Effector CD4-positive, alpha-beta T cell (primary cell): ENCODE measurements around the gene HIVEP3.

Experiments used
- DNase-seq: peaks from one replicate; pipeline ENCODE4 v3.0.0-alpha.2; 2020

HIVEP3 gene

GRCh38 chr1:41892301-41892781 lies 26.4 kb downstream of the HIVEP3 start:
- DNase-seq = no peak

DNA sequence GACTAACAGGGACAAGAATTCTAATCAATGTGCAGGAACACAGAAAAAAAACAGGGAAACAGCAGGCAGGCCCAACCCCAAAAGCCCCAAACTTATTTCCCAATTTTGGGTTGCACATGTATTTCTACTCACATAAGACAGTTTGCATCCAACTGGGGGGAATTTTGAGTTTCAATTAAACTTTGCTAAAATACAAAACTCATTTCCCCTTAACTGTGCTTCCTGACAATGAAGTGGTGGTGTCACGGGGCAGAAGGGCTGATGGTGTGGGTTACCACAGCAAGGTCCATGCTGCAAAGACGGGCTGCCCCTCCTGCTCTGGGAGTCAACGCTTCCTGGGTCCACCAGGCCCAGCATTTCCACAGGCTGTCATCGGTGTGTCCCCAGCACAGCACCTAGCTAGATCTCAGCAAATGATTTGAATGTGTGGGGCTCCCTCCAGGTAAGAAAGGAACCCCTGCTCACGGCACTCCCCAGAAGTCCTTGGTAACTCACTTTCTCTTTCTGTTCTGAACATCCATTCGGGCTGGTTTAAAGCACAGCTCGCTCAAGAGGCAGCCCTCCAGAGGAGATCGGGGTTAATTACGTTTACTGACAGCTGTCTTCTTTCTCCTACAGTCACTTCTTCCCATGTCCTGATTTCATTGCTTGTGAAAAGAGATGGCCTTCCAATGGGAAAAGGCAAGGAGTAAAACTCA lies 27.4 kb downstream of the HIVEP3 start:
- DNase-seq = peak; percentile 42

DNA sequence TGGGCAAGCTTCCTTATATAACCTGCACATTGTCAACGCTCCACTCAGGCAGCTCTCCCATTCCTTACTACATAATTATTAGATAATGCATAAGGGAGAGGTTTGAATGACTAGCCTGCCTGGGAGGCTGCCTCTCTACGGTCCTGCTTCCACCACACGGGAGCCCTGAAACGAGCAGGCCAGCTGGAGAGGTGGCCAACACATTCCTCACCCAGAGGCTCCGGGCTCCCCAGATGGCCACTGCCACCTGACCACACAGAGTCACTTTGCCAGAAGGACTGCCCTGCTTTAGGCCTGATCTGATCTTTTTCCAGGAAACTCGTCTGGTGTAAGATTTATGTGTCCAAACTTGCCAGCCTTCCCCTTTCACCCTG lies 27.9 kb downstream of the HIVEP3 start:
- no peak for DNase-seq

DNA sequence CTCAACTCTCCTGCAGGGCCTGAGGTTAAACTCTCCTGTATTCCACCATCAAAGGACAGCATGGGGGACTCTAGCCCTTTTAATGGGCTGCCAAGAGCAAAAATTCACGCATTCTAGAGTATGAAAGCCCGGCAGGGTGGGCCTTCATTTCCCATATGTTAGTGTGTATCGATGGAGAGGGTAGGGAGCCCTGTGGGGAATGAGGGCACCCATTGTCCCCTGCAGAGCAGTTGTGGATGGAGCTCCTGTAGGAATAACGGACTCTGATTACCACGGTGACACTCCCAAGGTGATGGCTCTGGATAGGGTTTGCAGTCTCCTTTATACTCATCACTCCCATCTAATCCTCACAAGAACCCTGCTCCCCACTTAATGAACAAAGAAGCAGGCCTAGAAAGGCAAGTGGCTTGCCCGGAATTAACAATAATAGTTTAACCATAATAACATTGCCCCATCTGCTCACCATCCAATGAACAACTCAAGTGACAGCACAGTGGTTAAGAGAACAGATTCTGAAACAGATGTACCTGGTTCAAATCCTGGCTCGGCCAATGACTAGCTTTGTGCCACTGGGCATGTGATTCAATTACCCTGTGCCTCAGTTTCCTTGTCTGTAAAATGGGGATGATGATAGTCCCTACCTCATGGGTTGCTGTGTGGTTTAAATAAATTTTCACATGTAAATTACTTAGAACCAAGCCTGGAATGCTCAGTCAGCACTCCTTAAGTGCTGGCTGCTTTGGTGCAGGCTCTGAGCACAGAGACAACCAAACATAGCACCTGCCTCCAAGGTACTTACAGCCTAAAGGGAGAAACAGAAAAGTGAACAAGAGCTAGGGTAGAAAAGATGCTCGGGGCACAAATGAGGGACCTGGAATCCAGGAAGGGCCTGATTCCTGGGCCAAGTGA lies 29.0 kb downstream of the HIVEP3 start:
- DNase-seq = no peak

GRCh38 chr1:41888756-41889155 lies 30.0 kb downstream of the HIVEP3 start:
- no peak for DNase-seq

DNA sequence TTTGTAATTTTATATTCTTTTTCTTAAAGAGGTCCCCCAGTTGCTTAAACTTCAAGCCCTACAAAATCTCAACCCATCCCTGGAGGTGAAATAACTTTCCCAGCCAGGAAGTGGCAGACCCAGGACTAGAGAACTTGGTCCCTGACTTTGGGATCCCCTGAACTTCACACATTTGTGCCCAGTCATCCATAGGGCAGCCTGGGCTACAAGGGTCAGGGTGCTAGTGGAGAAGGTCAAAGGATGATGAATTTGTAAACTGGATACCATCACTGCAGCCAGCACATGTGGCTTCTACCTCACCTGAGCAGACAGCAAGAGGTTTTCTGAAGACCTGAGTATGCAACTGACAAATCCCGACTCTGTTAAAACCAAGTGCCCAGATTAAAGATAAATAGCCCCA lies 31.4 kb downstream of the HIVEP3 start:
- no peak for DNase-seq

DNA sequence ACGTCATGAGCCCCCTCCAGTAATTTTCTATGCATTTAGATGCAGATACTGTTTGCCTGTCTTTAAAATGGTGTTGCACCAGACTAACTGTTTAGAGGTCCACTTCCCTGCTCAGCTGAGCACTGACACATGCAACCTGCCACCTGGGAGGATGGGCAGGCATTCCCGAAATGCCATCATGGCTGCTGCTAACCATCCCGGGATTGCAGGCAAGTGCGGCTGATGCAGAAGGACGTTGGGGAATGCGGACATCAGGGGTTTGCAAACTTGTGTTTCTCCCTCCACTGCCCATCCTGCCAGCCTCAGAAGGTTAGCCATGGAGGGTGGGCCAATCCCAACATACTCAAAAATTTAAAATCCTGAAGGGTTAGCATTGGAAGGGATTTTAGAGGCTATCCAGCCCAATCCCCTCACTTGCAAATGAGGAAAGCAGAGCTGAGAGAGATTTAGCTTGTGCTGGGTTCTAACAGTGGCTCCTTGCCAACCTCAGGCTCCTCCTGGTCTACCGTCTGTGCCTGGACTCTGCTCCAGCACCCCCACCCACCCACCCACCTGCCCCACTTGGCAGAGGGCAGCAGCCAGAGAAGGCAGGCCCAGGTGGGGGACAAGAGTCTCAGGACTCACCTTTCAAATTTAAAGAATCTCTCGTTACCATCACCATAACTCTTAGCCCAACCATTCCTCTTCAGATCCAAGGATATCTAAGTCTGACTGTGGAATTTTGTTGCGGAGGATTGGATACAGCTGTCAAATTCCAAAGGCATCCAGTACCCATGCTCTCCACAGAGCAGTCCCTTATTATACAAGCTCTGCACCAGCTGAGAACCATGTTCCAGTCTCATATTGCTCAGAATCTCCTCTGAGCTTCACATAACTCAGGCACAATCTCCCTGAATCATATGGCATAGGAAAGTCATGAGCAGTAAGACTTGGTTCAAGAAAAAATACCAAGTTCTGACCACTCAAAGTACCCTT lies 34.2 kb downstream of the HIVEP3 start:
- DNase-seq = no peak

DNA sequence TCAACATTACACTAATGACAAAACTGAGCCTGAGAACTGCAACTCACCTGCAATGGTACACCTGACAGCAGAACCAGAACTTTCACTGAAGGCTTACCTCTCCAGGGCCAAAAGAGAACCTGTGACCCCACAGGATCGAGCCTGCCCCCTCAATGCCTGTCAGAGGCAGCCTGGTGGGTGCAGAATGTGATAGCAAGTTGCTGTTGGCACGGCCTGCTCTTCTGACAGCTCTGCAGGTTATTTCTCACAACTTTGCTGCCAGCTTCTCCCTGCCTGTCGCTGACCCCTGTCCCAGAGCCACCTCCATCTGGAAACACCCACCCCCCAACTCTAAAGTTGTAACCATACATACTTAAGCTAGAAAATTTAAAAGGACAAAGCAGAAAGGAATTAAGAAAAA lies 35.2 kb downstream of the HIVEP3 start:
- DNase-seq = no peak

- no peak for DNase-seq
These were observed 36.2 kb downstream of the HIVEP3 start for GRCh38 chr1:41882486-41882885.

GRCh38 chr1:41882068-41882477 lies 36.6 kb downstream of the HIVEP3 start:
- DNase-seq = no peak

GRCh38 chr1:41880950-41881885 lies 37.5 kb downstream of the HIVEP3 start:
- no peak for DNase-seq

- DNase-seq = no peak
These were observed 38.5 kb downstream of the HIVEP3 start for GRCh38 chr1:41880261-41880660.

DNA sequence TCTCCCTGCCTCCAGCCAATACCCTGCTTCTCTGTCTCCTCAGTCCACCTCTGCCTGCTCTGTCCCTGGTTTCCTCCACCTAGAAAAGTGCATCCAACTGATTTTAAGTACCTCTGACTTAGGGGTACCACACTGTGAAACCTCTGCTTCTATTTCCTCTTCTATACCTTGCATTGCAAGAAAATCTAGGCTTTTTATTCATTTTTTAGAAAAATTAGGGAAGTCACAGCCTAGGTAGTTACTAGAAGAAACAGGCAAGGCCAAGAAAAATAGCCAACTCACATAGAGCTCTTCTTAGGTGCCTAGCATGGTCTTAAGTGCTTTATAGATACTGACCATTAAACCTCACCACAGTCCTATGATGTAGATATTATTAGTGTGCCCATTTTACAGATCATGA lies 39.1 kb downstream of the HIVEP3 start:
- DNase-seq = no peak

GRCh38 chr1:41878911-41879310 lies 39.8 kb downstream of the HIVEP3 start:
- DNase-seq = no peak

GRCh38 chr1:41878495-41878894 lies 40.2 kb downstream of the HIVEP3 start:
- no peak for DNase-seq

DNA sequence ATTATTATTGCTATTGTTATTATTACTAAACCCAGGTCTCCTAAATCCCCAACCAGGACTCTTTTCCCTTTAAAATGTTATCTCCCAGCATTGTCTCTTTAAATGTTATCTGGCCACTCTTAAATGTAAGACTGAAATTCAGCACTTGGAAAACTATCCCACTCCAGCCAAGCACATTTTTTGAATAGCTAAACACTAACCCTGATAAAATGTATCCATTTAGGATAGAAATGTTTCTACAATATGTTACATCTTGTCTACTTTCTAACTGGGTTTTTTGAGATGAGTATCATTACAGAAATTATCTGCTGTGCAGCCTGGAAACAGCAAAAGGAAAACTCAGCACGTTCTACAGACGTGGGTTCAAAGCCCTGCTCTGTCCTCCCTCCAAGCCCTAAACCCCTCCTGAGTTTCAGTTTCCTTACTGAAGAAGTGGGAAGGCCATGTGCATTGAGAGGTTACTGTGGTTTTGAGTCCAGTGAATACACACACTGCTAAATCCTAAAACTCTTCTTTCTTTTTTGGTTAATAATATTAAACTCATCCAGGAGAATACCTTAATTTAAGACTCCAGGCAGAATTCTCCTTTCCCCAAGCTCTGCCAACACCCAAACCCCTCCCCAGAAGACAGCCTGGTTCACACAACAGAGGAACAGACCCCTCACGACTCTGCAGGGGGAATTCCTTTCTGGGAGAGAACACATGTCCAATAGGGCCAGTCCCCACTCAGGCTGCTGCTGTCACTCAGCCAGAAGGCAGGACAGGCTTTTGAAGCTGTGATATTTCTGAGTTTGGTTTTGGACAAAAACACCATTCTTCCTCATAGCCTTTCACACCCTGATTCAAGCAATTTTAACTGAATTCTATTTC lies 41.9 kb downstream of the HIVEP3 start:
- no peak for DNase-seq

GRCh38 chr1:41875487-41875886 lies 43.2 kb downstream of the HIVEP3 start:
- DNase-seq = no peak

- DNase-seq = no peak
These were observed 43.8 kb downstream of the HIVEP3 start for GRCh38 chr1:41874903-41875411.

GRCh38 chr1:41874151-41874719 lies 44.5 kb downstream of the HIVEP3 start:
- no peak for DNase-seq

DNA sequence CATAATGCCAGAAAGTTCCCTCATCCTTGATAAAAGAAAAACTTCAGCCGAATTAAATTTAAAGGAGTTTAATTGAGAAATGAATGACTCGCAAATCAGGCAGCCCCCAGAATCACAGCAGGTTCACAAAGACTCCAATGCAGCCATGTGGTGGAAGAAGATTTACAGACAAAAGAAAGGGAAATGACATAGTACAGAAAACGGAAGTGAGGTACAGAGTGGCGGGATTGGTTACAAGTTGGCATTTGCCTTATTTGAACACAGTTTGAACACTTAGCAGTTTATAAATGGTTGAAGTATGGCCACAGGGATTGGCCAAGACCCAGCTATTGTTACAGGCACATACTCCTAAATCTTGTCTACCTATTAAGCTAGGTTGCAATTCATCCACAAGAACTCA lies 46.6 kb downstream of the HIVEP3 start:
- DNase-seq = no peak
